Stimulated activated CD4-positive, alpha-beta T cell treated with anti-CD3 and anti-CD28 coated beads, TNF-alpha, amount 100 ng/mL, for 1 hour (primary cell): ENCODE measurements around the gene SERPINA10.
"Not testable (repeated sequence)": the region's sequence is repeated elsewhere in the genome, so short reads cannot be mapped to it uniquely, and the experiment has no call there.

Source experiments
- DNase-seq, 3 donors: peaks; one replicate each; pipeline ENCODE4 v3.0.0-alpha.2; 2020; ENCODE audit warnings: low read depth in 3 of 3, low spot score in 1 of 3

SERPINA10 gene

GRCh38 chr14:94313991-94314655 lies 21.1 kb upstream of the SERPINA10 start:
- DNase-seq = no peak

GRCh38 chr14:94312481-94313246 lies 19.6 kb upstream of the SERPINA10 start:
- DNase-seq = no peak

GRCh38 chr14:94310248-94310647 lies 17.2 kb upstream of the SERPINA10 start:
- no peak for DNase-seq

DNA sequence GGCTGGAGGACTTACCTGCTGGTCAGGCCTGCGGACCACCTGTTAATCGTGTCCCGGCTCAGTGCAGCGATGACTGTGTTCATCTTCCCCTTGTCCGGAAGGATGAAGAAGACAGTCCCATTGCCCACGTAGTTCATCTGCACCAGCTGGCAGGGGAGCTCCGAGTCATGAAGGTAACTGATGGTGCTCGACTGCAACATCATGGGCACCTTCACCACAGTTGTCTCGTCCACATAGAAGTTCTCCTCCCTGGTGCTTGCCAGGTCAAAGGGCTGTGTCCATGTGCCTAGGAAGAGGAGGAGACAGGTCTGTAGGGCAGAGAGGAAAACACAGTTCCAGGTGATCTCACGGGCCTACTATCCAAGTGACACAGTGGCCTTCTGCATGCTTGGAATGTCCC lies 16.7 kb upstream of the SERPINA10 start:
- no peak for DNase-seq

GRCh38 chr14:94307410-94307992 lies 14.4 kb upstream of the SERPINA10 start:
- no peak for DNase-seq

GRCh38 chr14:94306047-94306978 lies 13.2 kb upstream of the SERPINA10 start:
- no peak for DNase-seq

DNA sequence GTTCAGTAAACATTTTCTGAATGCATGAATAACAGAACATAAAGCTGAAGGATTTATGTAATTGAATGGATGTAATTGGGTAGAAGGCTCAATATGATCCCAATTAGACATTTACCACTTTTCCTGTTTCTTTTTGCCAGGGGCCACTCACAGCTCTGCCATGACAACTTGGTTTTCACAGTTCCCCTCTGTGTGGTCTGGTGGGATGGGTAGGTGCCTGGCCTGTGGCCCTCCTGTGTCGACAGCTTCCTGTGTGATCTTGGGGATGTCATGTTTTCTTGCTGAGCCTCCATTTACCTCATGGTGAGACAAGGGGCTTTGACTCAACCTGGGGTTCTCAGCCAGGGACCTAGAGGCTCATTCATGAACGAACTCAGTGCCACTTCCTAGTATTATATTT lies 12.6 kb upstream of the SERPINA10 start:
- no peak for DNase-seq

DNA sequence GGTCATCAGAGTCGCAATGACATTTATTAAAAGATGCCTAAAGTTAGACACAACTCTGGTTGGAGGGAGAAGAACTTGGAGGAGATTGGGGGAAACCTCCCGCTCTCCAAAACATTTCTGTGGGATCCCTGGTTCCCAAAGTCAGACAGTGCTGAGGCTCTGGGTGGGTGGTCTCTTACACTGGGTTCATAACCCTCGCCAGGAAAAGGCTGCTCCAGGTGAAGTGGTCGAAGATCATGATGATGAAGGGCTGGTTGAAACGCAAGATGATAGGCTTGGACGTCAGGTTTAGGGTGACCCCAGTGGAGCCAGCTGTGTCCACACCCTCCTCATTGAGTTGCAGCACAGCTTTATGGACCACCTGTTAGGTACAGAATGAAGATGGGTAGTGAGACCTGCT lies 11.2 kb upstream of the SERPINA10 start:
- no peak for DNase-seq

DNA sequence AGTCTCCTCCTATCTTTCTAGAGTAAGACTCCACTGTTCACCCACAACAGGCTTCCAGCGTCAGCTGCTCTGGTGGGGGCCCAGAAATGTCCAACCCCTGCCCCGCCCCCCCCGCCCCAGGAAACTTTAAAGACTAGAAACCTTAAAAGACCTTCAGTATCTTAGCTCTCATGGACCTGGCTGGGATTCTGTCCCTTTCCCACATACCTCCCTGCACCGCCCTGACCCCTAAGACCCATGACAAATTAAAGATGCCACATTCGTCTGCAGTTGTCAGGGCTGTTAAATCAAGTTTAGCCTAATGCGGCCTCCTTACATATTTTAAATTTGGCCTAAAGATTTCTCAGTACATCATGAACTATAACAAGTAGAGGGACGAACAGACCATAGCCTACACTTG lies 10.0 kb upstream of the SERPINA10 start:
- DNase-seq = no peak

- DNase-seq = no peak
Observed at GRCh38 chr14:94298130-94298529, 5.1 kb upstream of the SERPINA10 start.

DNA sequence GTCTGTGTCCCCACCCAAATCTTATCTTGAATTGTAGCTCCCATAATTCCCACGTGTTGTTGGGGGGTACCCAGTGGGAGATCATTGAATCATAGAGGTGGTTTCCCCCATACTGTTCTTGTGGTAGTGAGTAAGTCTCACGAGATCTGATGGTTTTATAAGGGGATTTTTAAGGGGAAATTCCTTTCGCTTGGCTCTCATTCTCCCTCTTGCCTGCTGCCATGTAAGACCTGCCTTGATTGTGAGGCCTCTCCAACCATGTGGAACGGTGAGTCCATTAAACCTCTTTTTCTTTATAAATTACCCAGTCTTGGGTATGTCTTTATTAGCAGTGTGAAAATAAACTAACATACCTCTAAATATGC lies 3.1 kb upstream of the SERPINA10 start:
- DNase-seq = not testable (repeated sequence)

- DNase-seq = no peak
Observed at GRCh38 chr14:94295360-94296180, 2.5 kb upstream of the SERPINA10 start.

GRCh38 chr14:94293578-94293924 lies 483 bp upstream of the SERPINA10 start:
- DNase-seq = no peak

DNA sequence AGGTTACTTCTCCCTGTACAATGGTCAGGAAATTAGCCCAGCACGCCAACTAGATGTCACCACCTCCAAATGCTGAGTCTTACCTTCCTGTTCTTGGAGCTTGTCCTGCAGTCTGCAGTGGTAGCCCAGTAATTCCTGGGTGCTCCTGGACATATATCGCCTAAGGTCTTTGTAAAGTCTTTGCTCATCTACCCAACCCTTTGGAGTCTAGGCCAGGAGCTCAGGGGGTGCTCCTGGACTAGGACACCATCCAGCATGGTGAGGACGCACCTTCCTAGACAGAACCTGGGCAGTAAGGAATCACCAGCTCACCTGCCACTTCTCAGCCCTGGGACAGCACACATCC lies 569 bp downstream of the SERPINA10 start:
- DNase-seq = no peak

- DNase-seq = no peak
Observed at GRCh38 chr14:94291906-94292525, 1.1 kb downstream of the SERPINA10 start.

- DNase-seq = no peak
Observed at GRCh38 chr14:94291159-94291905, 1.7 kb downstream of the SERPINA10 start.

DNA sequence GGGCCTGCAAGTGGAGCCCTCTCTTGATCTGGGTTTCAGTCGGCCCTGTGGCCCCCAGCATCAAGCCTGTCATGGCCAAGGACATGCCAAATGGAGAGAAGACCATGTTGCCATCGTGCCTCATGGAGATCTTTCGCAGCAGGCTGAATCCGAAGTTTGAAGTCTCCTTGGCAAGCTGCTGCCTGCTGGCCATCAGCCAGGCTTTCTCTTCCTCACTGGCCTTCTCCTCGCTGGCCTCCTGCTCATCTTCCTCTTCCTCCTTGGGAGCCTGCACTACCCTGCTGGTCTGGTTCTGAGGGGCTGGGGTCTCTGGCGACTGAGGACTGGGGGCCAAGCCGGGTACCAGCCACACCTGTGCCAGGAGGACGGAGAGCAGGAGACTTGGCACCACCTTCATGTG lies 2.9 kb downstream of the SERPINA10 start:
- no peak for DNase-seq

DNA sequence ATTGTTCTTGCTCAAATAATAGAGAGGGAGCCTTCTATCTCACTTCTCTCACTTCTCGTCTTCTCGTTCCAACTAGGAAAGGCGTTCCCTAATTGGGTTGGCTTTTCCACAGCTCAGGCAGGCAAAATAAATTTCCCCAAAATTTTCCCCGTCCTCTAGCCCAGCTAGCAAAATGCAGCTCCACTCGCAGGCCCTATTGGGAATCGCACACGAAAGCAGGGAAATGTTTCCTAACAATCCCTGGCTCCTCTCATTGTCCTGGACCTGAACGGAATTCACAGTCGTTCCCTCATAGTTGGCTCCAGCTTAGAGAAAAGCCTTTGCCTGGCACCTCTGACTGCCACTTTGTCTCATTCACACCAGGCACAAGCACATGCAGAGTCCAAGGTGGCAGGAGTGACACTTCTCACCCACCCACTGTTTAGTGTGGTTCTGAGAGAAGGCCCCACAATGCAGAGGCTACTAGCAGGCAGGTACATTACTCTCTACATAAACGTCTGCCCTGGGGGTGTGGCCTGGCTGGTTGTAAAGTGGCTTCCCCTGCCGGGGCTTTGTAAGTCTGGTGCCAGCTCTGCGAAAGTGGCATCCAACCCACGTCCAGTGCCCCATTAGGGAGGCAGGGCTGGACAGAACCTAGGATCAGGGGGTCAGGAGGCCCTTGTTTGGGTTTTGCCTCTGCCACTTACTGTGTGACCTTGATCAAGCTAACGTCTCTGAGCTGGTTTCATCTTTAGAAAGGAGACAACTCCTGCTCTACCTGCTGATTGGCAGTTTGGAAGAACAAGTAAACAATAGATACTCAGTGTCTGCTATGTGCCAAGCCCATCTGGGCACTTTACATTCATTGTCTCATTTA lies 4.2 kb downstream of the SERPINA10 start:
- no peak for DNase-seq

DNA sequence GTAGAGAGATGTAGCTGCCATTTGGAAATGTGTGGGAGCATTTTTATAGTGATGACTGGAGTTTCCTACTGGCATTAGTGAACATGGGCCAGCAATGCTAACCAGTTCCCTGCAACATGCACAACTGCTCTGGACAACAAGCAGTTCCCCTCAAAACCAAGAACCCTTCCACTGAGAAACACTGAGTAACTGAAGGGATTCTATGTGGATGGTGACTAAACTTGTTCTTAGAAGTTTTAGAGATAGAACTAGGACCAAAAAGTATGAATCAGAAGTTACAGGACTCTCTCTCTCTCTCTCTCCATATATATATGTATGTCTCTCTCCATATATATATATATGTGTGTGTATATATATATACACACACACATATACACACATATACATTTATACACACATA lies 7.9 kb downstream of the SERPINA10 start:
- no peak for DNase-seq
